Epidermal melanocyte (primary cell): ENCODE data around the gene FAF2.

Experiments used
- DNase-seq: peaks from one replicate; pipeline ENCODE4 v3.0.0; 2011; ENCODE audit warnings: low spot score; ENCODE audit not compliant: insufficient read length

FAF2 gene

DNA sequence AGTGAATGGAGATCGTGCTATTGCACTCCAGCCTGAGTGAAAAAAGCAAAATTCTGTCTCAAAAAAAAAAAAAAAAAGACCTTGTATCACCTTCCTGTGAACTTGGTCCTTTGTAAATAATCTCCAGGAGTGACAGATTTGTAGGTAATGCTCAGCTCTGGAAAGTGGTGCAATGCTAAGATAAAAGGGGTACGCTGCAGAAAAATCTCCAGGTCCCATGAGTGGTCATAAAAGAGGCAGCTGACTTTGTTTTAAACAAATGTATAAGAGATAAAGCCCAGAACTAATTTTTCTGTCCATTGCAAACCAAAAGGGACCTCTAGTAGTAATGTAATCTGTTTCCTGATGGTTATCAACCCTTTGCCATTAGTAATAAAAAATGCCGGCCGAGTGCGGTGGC, 55.3 kb downstream of the FAF2 start:
- DNase-seq, result no peak

DNA sequence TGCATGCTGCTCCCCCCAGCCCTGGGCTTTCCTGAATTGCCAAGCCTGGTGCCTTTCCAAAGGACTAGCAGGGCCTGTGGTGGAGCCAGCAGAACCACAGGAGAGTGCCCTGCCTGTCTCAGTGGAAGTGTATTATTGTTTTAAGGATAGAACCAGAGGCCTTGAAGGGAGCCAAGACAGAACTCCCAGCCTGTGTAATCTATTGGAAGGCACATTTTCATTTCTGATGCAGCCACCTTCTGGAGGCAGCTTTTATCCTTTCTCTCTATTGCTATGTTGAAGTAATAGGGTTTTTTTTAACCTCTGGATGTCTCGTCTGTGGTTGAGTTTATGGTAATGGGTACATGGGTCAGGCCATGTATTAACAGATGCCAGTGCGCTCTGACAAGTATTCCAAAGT, 59.7 kb downstream of the FAF2 start:
- no peak for DNase-seq

DNA sequence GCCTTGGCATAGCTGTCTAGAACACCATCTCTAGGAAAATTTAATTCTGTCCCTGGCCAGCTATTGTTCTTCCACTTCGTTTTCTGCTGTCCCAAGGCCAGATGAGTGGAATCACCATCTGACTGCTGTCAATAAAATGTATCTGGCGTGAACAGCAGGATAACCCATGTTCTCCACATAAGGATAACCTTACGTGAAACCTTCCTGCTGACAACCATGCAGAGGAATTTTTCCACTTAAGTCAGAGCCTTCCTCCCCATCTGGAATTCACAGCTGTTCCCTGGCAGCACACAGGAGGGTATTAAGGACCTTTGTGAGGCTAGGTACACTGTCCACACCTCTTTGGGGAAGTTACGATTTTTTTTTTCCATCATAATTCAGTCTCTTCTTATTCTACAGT, 60.4 kb downstream of the FAF2 start:
- no peak for DNase-seq

- DNase-seq, result no peak
Measured at GRCh38 chr5:176513788-176514187, 65.6 kb downstream of the FAF2 start.

DNA sequence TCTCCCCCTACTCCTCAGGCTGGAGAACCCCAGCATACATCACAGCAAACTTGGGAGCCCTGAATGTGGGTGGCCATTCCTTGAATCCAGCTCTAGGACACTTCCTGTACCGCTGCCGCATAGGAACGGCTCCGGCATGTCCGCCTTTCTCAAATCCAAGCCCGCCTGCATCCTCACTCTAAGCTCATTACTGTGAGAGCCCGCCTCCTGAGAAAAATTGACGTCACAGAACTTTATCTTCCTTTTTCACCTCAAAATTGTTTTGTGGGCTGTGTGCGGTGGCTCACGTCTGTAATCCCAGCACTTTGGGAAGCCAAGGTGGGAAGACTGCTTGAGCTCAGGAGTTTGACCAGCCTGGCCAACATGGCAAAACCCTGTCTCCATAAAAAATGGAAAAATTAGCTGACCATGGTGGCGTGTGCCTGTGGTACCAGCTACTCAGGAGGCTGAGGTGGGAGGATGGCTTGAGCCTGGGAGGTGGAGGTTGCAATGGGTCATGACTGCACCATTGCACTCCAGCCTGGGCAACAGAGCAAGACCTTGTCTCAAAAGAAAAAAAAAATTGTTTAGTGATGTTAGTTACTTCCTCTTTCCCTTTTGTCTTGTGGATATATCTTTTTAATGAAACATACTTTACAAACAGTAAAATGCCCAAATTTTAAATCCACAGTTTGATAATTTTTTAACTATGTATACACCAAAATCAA, 66.2 kb downstream of the FAF2 start:
- DNase-seq, result no peak

DNA sequence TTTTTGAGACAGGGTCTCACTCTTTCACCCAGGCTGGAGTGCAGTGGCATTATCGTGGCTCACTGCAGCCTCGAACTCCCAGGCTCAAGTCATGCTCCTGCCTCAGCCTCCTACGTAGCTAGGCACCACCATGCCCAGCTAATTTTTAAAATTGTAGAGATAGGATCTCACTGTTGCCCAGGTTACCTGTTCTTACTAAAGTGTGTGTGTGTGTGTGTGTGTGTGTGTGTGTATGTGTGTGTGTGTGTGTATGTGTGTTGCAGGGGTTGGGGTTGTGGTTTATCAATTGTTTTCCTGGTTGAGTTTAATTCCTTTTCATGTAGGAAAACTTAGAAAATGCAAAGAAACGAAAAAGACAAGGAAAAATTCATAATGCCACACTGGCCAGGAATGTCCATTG, 67.2 kb downstream of the FAF2 start:
- DNase-seq, result no peak

DNA sequence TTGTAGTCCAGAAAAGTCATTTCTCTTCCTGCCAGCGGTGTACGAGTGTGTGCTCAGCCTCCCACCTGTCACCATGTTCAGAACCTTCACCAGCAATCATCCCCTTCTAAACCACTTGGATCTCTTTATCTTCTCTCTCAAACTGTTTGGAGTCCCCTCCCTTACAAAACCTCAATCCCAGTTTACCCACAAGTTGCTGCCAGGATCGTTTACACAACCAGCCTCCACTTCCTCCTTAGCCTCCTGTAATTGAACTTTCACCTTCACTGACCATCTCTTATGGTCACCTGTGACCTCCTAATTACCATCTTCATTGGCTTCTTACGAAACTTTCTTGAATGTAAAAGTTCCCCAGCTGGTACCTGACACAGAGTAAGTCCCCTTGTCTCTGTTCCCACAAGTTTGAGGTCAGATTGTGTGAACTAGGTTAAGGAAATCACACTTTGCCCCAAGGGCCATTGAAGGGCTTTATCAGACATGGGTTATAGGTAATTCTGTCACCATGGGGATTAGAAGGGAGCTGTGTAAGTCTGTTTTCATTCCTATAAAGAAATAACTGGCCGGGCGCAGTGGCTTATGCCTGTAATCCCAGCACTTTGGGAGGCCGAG, 69.0 kb downstream of the FAF2 start:
- DNase-seq, result no peak

DNA sequence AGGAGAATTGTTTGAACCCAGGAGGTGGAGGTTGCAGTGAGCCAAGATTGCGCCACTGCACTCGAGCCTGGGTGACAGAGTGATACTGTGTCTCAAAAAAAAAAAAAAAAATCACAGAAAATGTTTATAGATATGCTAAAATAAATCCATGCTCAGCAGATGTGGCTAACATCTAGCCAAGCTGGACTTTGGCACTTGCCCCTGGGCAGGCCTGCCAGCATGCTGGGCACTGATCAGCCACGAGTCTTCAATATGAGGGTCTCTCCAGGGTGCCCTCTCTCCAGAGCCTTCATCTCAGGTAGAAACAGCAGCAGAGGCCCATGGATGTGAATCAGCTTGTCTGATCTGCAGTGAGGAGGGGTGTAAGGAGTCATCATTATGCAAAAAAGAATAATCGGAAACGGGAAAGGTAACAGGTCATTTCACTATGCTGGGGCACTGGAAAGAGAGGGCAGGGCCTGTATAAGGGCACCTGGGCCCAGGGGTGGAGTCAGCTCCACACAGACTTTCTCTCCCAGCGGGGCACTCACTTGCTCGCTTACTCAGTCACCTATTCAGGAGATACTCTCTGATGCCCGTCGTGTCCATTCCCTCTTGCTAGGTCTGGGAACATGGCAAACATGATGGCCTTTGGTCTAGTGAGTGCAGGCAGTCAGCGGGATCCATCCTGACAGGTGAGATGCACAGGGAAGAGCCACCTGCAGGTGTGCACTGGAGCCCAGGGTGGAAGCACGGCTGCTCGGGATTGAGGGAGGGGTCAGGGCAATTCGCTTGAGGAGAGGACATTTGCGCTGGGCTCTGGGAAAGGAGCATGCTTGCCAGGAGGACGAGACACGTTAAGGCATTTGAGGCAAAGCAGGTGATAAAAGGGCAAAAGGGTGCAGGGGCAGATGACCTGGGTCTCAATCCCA, 71.9 kb downstream of the FAF2 start:
- no peak for DNase-seq

GRCh38 chr5:176521286-176521685, 73.1 kb downstream of the FAF2 start:
- no peak for DNase-seq

DNA sequence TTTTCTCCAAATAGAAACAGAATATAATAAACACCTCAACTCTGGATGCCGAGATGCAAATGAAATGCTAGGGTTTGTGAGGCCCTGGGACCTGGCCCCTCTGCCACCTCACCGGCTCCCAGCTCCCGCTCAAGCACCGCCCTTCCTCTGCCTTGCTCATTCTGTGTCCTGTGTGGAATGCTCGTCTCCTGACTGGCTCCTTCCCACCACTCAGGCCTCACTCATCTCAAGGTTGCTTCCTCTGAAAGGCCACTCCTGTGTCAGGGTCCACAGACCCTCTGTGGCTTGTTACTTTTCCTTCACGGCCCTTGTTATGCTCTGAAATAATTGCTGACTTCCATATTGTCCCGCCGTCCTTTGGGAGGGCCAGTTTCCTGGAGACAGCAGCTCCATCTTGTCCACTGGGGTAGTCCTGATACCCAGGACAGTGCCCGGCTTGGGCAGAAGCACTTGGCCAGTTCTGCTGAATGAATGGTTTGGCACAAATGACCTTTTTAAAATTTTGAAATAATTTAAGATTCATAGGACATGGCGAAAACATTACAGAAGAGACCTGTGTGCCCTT, 73.6 kb downstream of the FAF2 start:
- DNase-seq, result no peak

DNA sequence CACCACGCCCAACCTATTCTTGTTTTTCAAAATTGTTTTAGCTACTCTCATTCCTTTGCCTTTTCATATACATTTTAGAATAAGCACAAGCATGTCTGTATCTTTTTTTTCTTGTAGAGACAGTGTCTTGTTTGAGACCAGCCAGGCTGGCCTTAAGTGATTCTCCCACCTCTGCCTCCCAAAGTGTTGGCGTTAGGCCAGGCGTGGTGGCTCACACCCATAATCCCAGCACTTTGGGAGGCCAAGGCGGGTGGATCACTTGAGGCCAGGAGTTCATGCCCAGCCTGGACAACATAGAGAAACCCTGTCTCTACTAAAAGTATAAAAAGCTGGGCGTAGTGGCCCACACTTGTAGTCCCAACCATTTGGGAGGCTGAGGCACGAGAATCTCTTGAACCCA, 76.0 kb downstream of the FAF2 start:
- DNase-seq, result no peak

- DNase-seq, result no peak
Measured at GRCh38 chr5:176524987-176525386, 76.8 kb downstream of the FAF2 start.

GRCh38 chr5:176525677-176526076, 77.5 kb downstream of the FAF2 start:
- DNase-seq, result no peak

GRCh38 chr5:176526462-176526861, 78.3 kb downstream of the FAF2 start:
- no peak for DNase-seq

DNA sequence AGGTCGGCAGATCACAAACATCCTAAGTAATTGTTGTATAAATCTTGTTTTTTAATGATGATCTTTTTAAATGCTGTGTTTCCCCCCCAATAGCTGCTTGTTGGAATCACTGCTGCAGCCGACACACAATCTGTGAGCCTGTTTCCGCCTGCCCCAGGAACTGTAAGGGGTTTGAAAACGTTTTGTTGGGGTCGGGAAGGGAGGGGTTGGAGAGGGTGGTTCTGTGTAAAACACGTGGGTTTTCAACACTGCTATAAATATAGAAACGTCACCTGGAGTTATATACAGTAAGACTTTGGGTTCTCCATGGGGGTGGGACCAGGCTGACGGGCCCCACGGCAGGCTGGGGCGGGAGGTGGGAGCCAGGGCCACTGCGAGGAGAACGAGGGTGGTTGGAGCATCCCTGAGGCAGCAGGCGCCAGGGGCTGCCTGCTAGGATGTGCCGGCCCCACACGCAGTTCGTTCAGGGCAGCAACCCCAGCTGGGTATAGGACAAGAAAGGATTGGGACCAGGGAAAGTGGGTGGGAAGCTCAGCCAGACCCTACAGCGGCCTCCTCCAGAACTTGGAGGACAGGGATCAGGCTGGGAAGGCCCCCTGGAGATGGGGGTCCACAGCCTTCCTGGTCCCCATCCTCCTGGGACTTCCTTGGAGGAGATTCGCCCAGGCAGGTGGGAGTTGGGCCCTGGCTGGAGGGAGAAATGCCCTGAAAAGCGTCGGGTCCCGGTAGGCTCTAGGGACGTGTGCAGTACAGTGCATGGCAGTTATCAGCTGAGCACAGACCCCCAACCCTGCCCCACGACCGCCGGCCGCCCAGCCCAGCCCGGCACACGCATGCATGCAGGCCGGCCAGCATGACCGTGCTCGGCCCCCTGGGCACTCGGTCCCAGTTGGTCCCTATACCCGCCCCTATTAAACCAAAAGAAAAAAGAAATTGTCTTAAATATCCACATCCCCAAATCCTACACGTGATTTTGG, 79.3 kb downstream of the FAF2 start:
- DNase-seq, result no peak

DNA sequence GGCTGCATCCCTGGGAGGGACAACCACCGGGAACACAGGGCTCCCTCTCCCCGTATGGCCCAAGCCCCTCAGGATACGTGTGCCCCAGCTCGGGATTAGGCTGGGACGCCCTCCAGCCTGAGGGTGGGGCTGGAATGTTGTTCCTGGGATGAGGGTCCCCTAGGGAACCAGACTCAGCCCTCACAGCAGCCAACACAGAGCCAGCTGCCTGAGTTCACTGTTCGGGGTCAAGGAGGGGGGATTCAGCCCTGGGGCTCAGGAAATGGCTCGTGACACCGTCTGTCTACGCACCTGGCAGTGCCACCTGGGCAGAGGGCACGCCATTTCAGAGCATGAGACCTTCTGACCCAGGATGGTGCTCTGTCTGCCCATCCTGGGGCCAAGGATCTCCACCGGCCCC, 80.1 kb downstream of the FAF2 start:
- DNase-seq, result no peak

- DNase-seq, result no peak
Measured at GRCh38 chr5:176528761-176529115, 80.6 kb downstream of the FAF2 start.

- DNase-seq, result no peak
Measured at GRCh38 chr5:176529116-176529740, 81.0 kb downstream of the FAF2 start.

GRCh38 chr5:176529741-176530141, 81.6 kb downstream of the FAF2 start:
- no peak for DNase-seq

GRCh38 chr5:176530393-176530982, 82.3 kb downstream of the FAF2 start:
- no peak for DNase-seq
